ENCODE measurements around the gene EHF.

DNA sequence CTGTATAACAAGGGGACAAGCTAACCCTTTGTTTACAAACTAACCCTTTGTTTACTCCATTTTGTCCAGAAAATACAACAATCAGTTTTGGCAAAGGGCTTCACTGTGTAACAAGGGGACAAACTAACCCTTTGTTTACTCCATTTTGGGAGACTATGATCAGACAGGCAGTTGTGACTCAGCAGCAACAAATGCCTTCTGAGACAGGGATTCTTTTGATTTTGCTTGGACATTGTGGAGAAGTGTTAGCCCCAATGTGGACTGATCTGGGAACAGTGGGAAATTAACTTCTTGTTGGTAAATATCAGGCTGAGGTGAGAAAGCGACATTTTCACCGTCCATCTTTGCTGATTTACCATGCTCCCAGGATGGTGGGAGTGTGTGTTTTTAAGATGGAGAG is 983 bp downstream of the EHF start:
- no peak for TF ChIP-seq POLR2A (IDR thresholded peaks at IDR 0.05)
- TF ChIP-seq, protein P1, sequence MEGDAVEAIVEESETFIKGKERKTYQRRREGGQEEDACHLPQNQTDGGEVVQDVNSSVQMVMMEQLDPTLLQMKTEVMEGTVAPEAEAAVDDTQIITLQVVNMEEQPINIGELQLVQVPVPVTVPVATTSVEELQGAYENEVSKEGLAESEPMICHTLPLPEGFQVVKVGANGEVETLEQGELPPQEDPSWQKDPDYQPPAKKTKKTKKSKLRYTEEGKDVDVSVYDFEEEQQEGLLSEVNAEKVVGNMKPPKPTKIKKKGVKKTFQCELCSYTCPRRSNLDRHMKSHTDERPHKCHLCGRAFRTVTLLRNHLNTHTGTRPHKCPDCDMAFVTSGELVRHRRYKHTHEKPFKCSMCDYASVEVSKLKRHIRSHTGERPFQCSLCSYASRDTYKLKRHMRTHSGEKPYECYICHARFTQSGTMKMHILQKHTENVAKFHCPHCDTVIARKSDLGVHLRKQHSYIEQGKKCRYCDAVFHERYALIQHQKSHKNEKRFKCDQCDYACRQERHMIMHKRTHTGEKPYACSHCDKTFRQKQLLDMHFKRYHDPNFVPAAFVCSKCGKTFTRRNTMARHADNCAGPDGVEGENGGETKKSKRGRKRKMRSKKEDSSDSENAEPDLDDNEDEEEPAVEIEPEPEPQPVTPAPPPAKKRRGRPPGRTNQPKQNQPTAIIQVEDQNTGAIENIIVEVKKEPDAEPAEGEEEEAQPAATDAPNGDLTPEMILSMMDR (IDR thresholded peaks at IDR 0.05) = no peak

Data from thyroid gland (tissue), 4 donors.